Measurements from ENCODE around the gene SBNO2. TPM values are rescaled to one million over a fixed set of nuclear protein-coding genes. Genes with fewer than 3 reads are reported as not detected.
A peak's percentile ranks its signal among the peaks of the same experiment; 100 is the strongest.

The SBNO2 gene
- total RNA-seq, 2 donors from 2014 or later = 65.5 to 77.1 TPM

DNA sequence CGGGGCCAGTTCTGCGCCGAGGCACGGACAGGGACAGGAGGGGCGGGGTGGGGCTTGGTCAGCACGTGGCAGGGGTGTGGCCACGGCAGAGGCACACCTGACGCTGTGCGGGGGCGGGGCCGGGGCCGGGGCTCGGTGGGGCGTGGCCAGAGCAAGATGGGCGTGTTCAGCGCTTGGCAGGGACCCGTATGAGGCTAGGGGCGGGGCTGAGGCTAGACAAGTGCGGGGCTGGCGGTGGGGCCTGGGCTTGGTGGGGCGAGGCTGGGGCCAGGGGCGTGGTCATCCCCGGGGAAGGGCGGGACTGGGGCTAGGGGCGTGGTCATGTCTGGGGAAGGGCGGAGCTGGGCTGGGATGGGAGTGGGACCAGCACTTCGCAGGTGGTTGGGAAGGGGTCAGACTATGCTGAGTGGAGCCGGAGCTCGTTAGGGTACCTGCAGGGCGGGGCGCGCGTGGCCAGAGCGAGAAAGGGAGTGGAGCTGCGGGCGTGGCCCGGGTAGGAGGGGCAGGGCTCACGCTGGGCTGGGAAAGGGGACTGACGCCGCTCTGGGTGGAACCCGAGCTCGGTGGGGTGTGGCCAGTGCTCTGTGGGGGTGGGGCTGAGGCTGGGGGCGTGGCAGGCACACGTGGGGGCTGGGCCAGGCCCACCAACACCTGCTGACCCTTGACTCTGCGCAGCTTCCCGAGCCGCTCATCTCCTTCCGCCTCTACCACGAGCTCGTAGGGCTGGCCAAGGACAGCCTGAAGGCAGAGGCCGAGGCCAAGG lies 91.7 kb downstream of the SBNO2 start:
- peak overlapping the region; percentile 68 to 78 for H3K9ac ChIP-seq (ENCODE audit: low read depth in 2 of 2, low read length in 2 of 2)
- peak overlapping the region; percentile 59 for H3K27ac ChIP-seq
- TF ChIP-seq, protein P1, sequence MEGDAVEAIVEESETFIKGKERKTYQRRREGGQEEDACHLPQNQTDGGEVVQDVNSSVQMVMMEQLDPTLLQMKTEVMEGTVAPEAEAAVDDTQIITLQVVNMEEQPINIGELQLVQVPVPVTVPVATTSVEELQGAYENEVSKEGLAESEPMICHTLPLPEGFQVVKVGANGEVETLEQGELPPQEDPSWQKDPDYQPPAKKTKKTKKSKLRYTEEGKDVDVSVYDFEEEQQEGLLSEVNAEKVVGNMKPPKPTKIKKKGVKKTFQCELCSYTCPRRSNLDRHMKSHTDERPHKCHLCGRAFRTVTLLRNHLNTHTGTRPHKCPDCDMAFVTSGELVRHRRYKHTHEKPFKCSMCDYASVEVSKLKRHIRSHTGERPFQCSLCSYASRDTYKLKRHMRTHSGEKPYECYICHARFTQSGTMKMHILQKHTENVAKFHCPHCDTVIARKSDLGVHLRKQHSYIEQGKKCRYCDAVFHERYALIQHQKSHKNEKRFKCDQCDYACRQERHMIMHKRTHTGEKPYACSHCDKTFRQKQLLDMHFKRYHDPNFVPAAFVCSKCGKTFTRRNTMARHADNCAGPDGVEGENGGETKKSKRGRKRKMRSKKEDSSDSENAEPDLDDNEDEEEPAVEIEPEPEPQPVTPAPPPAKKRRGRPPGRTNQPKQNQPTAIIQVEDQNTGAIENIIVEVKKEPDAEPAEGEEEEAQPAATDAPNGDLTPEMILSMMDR (IDR thresholded peaks at IDR 0.05) = no peak
- H3K4me1 ChIP-seq = peaks cover 4% of the 10 kb centered on the region
- peak; percentile 96 for DNase-seq
- peak overlapping the region; percentile 42 for H3K4me3 ChIP-seq
- H3K36me3 ChIP-seq = no peaks in the 10 kb centered on the region
- no peaks in the 10 kb centered on the region for H3K9me3 ChIP-seq
- intact Hi-C loops (cut with DNase I) = no loop called here
- H3K27me3 ChIP-seq = no peaks in the 10 kb centered on the region

DNA sequence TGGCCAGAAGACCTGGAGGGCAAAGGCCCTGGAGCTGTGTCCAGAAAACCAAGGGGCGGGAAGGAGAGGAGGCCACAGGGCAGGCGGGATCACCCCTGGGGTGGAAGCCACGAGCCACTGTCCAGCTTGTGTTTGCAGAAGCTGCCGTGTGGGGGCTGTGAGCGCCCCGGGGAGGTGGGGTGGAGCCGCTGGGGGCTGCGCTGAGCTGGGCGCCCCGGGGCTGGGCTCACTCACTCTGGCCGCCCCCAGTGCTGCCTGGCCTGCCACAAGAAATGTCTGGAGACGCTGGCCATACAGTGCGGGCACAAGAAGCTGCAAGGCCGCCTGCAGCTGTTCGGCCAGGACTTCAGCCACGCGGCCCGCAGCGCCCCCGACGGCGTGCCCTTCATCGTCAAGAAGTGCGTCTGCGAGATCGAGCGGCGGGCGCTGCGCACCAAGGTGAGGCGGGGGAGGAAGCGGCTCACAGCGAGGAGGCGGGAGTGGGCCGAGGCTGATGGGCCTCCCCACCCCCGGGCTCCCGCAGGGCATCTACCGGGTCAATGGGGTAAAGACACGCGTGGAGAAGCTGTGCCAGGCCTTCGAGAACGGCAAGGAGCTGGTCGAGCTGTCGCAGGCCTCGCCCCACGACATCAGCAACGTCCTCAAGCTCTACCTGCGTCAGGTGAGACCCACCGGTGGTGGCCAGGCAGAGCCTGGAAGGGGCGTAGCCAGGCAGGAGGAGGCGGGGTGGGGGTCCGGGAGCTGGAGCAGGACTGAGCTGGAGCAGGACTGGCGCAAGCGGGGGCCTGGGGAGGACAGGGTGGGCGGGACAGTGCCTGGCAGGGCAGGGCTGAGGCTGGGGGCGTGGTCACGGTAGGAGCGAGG lies 92.5 kb downstream of the SBNO2 start:
- TF ChIP-seq, protein P1 (IDR thresholded peaks at IDR 0.05) = no peak
- Histone ChIP-seq H3K9ac (ENCODE audit: low read depth in 2 of 2, low read length in 2 of 2) (no peak overlapping the region), H3K9me3 (no peaks in the 10 kb centered on the region), H3K27me3 (no peaks in the 10 kb centered on the region), H3K27ac (no peak overlapping the region), H3K36me3 (no peaks in the 10 kb centered on the region), H3K4me1 (peaks cover 4% of the 10 kb centered on the region), H3K4me3 (peak overlapping the region; percentile 11)
- no peak for DNase-seq
- intact Hi-C loops (cut with DNase I) = no loop called here

DNA sequence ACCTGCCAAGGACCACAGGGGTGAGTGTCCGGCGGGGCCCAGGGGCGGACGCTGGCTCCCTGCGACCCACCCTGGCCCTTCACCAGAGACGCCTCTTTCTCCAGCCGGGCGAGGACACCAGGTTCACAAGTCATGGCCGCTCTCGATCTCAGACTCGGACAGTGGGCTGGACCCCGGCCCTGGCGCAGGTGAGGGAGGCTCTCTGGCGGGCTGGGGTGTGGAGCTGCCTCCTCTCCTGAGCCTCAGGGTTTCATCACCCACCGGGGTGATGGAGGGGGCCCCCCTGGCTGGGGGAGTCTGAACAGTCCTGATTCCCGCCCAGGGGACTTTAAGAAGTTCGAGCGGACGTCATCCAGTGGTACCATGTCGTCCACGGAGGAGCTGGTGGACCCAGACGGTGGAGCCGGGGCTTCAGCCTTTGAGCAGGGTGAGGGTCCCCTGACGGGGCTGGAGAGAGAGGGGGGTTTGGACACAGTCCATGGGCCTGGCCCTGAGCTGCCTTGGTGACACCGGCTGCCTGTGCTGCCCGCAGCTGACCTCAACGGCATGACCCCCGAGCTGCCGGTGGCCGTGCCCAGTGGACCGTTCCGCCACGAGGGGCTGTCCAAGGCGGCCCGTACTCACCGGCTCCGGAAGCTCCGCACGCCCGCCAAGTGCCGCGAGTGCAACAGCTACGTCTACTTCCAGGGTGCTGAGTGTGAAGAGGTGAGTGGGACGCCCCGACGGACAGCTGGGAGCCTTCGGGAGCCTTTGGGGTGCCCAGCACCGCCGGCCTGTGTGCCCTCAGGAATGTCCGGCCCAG lies 93.5 kb downstream of the SBNO2 start:
- Histone ChIP-seq H3K4me3 (no peak overlapping the region), H3K9me3 (no peaks in the 10 kb centered on the region), H3K9ac (ENCODE audit: low read depth in 2 of 2, low read length in 2 of 2) (no peak overlapping the region), H3K4me1 (peaks cover 4% of the 10 kb centered on the region), H3K27ac (no peak overlapping the region), H3K36me3 (no peaks in the 10 kb centered on the region), H3K27me3 (no peaks in the 10 kb centered on the region)
- TF ChIP-seq, protein P1 (IDR thresholded peaks at IDR 0.05) = no peak
- intact Hi-C loops (cut with DNase I) = no loop called here
- no peak for DNase-seq

DNA sequence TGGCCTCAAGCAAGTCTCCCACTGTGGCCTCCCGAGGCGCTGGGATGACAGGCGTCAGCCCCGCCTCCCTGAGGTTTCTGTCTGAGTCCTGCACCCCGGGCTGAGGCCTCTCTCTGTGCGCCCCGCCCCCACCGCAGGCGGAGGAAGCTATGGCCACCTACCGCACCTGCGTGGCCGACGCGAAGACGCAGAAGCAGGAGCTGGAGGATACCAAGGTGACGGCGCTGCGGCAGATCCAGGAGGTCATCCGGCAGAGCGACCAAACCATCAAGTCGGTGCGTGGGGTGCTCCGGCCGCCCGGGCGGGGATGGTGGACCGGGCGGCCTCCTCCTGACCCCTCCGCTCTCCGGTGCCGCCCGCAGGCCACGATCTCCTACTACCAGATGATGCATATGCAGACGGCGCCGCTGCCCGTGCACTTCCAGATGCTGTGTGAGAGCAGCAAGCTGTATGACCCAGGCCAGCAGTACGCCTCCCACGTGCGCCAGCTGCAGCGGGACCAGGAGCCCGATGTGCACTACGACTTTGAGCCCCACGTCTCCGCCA lies 94.4 kb downstream of the SBNO2 start:
- Histone ChIP-seq H3K27me3 (no peaks in the 10 kb centered on the region), H3K9ac (ENCODE audit: low read depth in 2 of 2, low read length in 2 of 2) (no peak overlapping the region), H3K4me3 (no peak overlapping the region), H3K4me1 (peaks cover 9% of the 10 kb centered on the region), H3K27ac (no peak overlapping the region), H3K9me3 (no peaks in the 10 kb centered on the region), H3K36me3 (no peaks in the 10 kb centered on the region)
- intact Hi-C loops (cut with DNase I) = no loop called here
- DNase-seq = peak; percentile 39
- TF ChIP-seq, protein P1 (IDR thresholded peaks at IDR 0.05) = no peak

DNA sequence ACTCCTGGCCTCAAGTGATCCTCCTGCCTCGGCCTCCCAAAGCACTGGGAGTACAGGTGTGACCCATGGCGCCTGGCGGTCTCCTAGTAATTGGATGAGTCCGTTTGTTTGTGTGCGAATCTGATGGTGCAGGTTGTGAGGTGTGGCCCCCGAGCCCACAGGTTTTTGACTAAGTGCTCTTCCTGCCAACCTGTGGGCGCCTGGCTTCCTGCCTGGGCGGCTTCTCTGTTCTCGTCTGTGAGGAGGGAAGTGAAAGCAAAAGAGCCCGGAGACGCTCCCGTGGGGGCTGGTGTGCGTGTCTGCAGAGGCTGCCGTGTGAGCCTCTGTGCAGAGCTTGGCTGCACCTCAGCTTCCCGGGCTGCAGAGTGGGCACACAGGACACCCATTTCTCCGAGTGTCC lies 97.1 kb downstream of the SBNO2 start:
- H3K4me3 ChIP-seq = peak overlapping the region; percentile 0
- DNase-seq = peak; percentile 75
- no peaks in the 10 kb centered on the region for H3K36me3 ChIP-seq
- no peaks in the 10 kb centered on the region for H3K9me3 ChIP-seq
- H3K27ac ChIP-seq = peak overlapping the region; percentile 44
- intact Hi-C loops (cut with DNase I) = no loop called here
- H3K27me3 ChIP-seq = no peaks in the 10 kb centered on the region
- peaks cover 9% of the 10 kb centered on the region for H3K4me1 ChIP-seq
- TF ChIP-seq, protein P1 (IDR thresholded peaks at IDR 0.05) = no peak
- H3K9ac ChIP-seq (ENCODE audit: low read depth in 2 of 2, low read length in 2 of 2) = peak overlapping the region in 1 of 2 donors; percentile 40

Data from colonic mucosa (tissue), 4 donors.